GM18870 (cell line): ENCODE data around the gene AGFG2.
"Not testable (repeated sequence)": the region's sequence is repeated elsewhere in the genome, so short reads cannot be mapped to it uniquely, and the experiment has no call there.

Experiments
- ATAC-seq: cut with Tn5 transposase; IDR thresholded peaks from one replicate; pipeline ENCODE4 v1.9.1; 2021; ENCODE audit warnings: moderate library complexity; ENCODE audit not compliant: unreplicated experiment

AGFG2 gene

GRCh38 chr7:100547872-100548271 lies 8.9 kb downstream of the AGFG2 start:
- no peak for ATAC-seq

- not testable (repeated sequence) for ATAC-seq
These were observed 9.4 kb downstream of the AGFG2 start for GRCh38 chr7:100548446-100548845.

GRCh38 chr7:100552532-100552931 lies 13.5 kb downstream of the AGFG2 start:
- no peak for ATAC-seq

GRCh38 chr7:100553032-100553431 lies 14.0 kb downstream of the AGFG2 start:
- no peak for ATAC-seq

- no peak for ATAC-seq
These were observed 16.7 kb downstream of the AGFG2 start for GRCh38 chr7:100555701-100556100.

GRCh38 chr7:100556541-100556940 lies 17.5 kb downstream of the AGFG2 start:
- no peak for ATAC-seq

GRCh38 chr7:100559127-100559526 lies 20.1 kb downstream of the AGFG2 start:
- no peak for ATAC-seq

GRCh38 chr7:100561491-100562194 lies 22.6 kb downstream of the AGFG2 start:
- no peak for ATAC-seq

GRCh38 chr7:100562195-100563099 lies 23.4 kb downstream of the AGFG2 start:
- ATAC-seq: no peak

GRCh38 chr7:100563100-100563564 lies 24.1 kb downstream of the AGFG2 start:
- ATAC-seq: no peak

- no peak for ATAC-seq
These were observed 24.9 kb downstream of the AGFG2 start for GRCh38 chr7:100563809-100564400.

- not testable (repeated sequence) for ATAC-seq
These were observed 25.4 kb downstream of the AGFG2 start for GRCh38 chr7:100564405-100564804.

GRCh38 chr7:100565133-100565571 lies 26.1 kb downstream of the AGFG2 start:
- no peak for ATAC-seq

- no peak for ATAC-seq
These were observed 27.1 kb downstream of the AGFG2 start for GRCh38 chr7:100566018-100566531.

GRCh38 chr7:100567031-100567730 lies 28.2 kb downstream of the AGFG2 start:
- no peak for ATAC-seq

GRCh38 chr7:100567751-100568175 lies 28.8 kb downstream of the AGFG2 start:
- ATAC-seq: no peak

GRCh38 chr7:100568176-100568895 lies 29.3 kb downstream of the AGFG2 start:
- ATAC-seq: no peak

- no peak for ATAC-seq
These were observed 30.2 kb downstream of the AGFG2 start for GRCh38 chr7:100568896-100569844.
